ENCODE data around the gene VGLL1.

Gene VGLL1, protein sequence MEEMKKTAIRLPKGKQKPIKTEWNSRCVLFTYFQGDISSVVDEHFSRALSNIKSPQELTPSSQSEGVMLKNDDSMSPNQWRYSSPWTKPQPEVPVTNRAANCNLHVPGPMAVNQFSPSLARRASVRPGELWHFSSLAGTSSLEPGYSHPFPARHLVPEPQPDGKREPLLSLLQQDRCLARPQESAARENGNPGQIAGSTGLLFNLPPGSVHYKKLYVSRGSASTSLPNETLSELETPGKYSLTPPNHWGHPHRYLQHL

DNA sequence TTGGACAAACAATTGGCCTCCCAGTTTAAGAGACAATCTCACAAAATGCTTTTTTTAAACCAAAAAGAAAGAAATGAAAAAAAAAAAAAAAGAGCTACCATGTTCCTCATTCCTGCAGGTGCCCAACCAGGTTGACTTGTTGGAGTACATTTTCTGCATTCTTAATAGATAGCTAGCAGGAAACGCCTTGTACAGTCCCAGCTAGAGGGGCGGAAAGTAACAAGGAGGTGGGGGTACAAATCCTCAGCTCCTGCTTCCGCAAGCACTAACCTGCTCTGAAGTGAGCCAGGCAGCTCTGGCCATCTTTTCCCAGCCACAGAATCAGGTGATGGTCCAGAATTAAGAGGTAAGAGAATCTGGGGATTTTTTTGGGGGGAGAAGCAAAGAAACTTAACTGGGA, at the start of gene VGLL1:
Gene VGLL1, plus strand, starts transcription at position 265 of the 400 bp plus-strand sequence. CDS start 3,806 bp downstream, outside the sequence.
- no peak for DNase-seq (ENCODE audit: low read depth)

DNA sequence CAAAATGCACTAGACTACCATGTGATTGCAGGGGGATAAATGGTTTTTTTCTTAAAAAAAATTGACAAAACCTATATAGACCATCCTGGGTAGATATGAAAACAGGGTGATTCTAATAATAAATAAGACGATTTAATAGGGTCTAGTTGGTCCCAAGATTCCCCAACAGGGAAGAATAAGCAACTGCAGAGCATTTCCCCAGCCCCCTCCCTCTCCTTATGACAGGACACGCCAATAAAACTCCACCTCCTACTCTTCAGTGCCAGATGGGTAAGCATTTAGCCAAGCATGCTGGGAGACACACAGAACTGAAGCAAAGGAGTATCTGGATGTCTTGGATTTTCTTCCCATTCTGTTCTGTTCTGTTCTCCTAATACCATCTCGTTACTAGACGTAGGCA, 44.4 kb upstream of the VGLL1 start, which contains the start of gene BRS3:
Gene BRS3, plus strand, starts transcription at position 301 of the 400 bp plus-strand sequence. CDS start 168 bp downstream, outside the sequence.
- no peak for DNase-seq (ENCODE audit: low read depth)

DNA sequence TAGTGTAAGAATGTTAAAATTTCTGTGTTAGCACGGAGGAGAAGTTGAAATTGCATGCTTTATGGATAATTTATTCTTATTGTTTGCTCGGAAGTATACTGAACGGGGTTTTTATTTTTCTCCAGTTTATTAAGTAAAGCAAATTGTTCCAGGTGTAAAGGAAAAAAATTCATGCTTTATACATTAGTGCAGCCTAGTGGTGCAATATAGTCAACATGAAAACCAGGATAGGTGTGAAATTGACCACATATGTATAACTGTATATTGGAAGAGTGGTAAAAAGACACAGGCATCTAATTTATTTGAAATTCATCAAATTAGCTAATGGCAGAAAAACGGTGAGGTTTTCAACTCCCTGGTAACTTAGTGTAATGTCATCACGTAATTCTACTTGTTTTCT, 43.3 kb upstream of the VGLL1 start:
- DNase-seq (ENCODE audit: low read depth) = no peak

DNA sequence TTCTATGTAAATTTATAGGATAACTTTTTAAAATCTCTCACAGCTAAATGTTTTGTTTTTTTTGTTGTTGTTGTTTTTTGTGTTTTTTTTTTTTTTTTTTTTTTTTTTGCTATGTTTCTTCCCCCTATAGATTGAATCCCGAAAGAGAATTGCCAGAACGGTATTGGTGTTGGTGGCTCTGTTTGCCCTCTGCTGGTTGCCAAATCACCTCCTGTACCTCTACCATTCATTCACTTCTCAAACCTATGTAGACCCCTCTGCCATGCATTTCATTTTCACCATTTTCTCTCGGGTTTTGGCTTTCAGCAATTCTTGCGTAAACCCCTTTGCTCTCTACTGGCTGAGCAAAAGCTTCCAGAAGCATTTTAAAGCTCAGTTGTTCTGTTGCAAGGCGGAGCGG, 40.2 kb upstream of the VGLL1 start:
- no peak for DNase-seq (ENCODE audit: low read depth)

DNA sequence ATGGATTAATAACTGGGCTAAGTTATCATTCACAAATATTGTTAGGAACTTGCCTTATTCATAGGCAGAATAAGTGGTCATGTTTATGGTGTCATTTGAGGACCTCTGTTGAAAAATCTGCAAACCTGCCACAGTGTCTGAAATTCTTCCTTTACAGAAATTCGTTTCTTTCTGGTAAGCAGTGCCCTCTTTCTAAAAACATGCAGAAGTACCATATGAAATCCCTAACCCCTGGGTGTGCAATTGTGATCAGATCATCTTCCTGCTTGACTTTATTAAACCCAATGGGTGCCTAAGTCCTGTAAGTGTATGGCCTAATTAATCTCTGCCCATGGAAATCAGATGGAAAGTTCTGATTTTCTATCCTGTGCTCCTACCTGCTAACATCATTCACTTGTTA, 39.0 kb upstream of the VGLL1 start:
- no peak for DNase-seq (ENCODE audit: low read depth)

DNA sequence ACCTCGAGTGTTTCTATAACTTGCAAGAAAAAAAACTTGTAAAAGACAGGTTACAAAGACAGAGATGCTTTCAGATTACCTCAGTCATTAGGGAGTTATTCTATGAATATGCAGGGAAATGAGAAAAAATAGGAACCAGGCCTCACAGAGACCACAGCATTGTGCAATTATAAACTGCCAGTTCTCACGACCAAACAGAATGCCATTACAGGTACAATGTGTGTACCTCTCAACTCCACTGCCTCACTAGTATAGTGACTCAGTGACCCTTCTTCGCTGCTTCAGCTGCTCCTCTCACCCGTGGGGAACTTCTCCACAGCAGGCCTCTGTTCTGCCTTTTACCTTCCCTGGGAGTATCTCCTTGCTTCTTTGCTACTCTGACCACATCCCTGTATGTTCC, 37.0 kb upstream of the VGLL1 start:
- DNase-seq (ENCODE audit: low read depth) = no peak

DNA sequence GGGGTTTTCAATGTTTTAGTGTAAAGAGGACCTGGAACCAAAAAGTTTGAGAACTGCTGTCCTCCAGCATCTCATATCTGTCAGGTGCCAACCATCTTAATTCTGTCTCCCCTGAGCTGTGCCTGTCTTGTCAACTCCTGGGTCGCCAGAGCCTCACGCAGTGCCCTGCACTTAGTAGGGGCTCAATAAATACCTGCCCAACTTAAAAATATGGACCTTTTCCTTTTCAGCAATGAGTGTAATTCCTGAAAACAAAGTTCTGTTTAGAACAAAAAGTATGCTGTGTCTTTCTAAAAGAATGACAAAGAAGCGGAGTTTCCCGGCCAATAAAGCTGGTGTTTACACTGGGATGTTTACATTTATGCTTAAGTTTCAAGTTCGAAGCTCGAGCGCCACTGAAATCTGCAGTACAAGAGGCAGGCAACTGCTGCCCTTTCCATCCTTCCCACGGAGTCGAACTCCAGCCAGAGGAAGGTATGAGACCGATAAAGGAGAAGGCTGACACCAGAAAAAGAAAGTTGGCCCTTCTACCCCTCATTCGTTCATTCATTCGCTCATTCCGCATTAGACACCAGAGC, 35.7 kb upstream of the VGLL1 start:
- DNase-seq (ENCODE audit: low read depth) = no peak

DNA sequence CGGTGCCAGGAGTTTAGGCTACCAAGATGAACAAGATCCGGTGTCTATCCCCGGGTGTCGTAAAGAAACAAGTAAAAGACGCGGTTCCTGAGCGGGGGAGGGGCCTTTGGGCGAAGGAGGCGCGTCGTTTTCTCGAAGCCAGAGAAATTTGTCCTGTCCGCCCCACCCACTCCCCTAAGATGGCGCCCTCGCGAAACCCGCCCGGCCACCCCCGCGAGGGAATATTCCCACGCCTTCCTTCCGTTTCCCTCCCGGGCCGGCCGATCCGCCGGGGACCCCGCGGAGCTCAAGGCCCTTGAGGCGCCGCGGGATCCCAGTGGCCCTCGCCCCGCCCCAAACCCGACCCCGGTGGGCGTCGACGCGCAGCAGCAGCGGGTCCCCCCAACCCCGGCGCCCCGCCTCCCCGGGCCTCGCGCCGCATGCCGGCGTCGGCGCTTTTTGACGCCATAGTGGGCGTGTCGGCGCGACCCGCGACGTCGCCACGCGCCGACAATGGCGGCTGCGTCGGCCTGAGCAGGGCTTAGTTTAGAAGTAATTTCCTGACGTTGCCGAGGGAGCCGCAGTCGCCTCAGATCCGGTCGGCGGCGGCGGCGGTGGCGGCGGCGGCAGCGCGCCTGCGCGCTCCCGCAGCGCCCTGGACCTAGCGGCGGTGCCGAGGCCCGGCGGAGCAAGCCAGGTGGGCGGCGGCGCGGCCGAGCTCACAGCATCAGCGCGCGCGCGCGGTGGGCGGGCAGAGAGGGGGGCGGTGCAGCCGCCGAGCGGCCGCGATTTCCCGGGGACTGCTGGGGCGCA, 35.1 kb upstream of the VGLL1 start:
- peak; percentile 69 for DNase-seq (ENCODE audit: low read depth)

DNA sequence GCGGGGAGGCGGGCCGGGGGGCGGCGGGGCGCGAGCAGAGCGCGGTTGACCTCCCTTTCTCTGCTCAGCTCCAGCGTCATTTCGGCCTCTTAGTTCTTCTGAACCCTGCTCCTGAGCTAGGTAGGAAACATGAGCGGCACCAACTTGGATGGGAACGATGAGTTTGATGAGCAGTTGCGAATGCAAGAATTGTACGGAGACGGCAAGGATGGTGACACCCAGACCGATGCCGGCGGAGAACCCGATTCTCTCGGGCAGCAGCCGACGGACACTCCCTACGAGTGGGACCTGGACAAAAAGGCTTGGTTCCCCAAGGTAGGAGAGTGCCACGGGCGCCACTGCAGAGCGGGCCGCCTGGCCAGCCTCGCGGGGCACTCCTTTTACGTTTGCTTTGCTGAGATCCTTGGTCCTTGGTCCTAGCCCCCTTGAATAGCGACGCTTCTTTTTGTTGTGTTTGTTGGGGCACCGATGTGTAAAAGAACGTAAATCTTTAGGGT, 34.4 kb upstream of the VGLL1 start, which contains the start of gene HTATSF1:
Gene HTATSF1, plus strand, starts transcription at position 37 of the 497 bp plus-strand sequence. Its CDS starts 93 bp downstream, at position 130.
- DNase-seq (ENCODE audit: low read depth) = no peak

DNA sequence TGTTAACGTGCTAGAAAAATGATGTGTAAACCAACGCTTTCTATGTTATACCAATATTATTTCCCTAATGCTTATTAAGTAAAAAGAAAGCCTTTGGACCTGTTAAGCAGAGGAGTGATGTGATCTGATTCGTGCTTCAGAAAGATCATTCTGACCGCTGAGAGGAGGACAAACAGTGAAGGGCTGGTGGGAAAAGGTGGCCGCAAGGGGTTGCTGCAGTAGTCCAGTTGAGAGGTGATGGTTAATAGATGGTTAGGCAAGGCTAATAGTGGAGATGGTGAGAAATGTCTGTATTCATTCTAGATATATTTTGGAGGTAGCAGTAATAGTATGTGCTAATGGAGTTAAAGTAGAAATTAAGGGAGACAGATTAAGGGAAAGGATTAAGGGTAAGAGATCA, 12.9 kb upstream of the VGLL1 start:
- DNase-seq (ENCODE audit: low read depth) = no peak

DNA sequence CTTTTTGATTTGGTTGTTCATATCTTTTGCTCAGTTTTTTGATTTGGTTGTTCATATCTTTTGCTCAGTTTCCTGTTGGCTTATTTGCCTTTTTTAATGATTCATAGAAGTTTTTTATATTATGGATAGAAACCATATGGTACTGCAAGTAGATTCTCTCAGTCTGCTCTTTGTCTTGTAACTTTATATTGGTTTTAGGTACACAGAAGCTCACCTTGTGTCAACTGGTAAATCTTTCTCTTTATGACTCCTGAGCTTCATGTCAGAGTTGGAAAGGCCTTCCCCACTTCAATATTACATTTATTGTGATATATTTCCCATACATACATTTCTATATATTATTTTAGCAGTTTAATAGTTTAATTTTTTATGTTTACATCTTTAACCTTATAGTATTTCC, 8.2 kb upstream of the VGLL1 start:
- no peak for DNase-seq (ENCODE audit: low read depth)

DNA sequence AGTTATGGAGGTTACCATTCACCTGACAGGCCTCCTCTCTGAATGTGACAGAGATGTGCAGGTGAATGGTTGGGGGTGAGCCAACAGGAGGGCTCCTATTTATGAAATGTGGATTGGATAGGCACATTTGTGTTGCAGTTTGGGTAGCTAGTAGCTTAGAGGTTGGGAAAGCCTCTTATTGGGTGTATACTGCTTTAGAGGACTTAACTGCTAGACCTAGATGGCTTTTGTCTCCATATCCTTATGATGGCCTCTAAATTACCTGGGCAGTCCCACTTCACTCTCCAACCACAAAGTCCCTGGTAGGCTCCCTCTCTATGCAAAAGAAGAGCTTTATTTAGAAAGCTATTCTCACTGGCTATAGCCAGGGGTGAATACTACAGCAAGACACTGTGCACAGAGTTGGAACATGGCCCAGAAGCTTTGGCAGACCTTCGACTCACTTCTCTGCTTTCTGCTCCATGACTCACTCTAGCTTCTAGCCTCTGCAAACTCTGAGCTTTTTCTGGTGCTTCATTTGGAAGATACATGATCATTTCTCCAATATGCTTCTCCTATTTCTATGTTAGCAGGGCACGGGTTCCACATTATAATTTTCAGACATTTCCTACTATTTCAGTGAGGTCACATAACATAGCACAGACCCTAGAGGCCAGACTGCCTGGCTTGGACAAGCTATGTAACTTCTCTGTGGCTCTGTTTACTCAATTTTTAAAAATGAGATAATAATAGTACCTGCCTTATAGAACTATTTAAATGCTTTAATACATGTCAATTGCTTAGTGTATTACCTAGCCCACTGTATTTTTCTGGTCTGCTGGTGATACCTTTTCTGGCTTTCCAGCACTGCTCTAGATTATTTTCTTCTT, 6.0 kb upstream of the VGLL1 start:
- no peak for DNase-seq (ENCODE audit: low read depth)

DNA sequence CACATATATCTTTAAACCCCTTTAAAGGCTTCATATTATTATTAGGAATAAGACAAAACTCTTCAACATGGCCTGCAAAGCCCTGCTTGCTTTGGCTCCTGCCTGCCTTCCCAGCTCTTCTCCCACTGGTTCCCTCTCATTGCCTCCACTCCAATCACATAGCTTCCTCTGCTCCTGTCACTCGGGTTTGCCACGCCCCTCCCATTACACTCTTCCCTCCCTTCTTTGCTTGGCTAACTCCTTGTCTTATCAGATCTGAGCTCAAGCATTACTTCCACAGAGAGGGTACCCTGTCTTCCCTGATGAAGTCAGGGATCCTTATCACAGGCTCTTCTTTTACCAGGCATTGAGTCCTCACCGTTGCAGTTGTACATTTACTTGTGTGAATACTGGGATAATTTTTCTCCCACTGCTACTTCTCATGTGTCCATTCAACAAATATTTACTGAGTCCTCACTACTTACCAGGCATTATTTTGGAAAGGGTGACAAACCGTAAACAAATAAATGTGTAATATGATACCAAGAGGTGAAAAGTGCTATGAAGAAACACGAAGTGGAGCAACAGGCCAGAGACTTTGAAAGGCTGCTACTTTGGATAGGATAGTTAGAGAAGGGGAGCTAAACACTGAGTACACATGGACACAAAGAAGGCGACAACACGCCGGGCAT, 3.2 kb upstream of the VGLL1 start:
- no peak for DNase-seq (ENCODE audit: low read depth)

DNA sequence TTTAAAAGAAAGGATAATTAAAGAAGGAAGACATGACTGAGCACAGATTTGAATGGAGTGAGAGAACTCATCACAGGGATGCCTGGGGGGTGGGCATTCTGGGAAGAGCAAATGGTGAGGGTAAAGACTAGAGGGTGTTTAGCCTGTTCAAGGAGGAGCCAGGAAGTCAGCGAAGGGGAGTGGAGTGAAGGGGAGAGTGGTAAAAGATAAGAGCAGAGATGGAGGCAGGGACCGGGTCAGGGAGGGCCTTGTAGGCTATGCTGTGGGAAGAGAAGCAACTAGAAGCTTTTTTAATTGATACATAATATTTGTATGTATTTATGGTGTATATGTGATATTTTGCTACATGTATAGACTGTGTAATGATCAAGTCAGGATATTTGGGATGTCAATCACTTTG, 2.2 kb upstream of the VGLL1 start:
- no peak for DNase-seq (ENCODE audit: low read depth)

DNA sequence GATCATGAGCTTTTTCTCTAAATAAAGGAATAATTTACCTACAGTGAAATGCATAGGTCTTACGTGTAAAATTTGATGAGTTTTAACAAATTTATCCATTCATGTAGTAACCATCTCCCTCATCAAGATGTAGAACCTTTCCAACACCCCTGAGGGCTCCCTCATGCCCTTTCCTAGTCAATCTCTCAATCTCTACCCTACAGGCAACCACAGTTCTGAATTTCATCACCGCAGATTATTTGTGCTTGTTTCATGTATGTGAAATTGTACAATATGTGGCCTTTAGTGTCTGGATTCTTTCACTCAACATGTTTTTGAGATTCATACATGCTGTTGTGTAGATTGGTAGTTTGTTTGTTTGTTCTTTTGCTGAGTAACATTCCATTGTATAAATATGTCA, 2.1 kb downstream of the VGLL1 start:
- DNase-seq (ENCODE audit: low read depth) = no peak

DNA sequence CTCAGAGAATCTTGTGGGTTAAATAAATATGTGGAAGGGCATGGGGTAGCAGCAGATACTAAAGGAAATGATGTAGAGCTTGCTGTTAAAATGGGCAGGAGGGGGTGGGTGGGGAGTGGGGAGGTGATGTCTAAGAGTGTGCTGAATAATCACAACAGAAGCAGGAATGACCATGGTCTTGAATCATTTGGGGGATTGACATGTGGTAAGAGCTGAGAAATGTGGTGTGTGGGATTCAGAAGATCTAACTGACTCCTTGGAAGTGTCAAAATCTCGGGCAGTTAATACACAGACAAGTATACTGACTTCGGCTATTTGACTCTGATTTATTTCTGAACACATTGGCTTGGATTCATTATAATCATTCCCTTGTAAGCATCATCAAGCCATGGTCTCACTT, 6.8 kb downstream of the VGLL1 start:
- DNase-seq (ENCODE audit: low read depth) = no peak

DNA sequence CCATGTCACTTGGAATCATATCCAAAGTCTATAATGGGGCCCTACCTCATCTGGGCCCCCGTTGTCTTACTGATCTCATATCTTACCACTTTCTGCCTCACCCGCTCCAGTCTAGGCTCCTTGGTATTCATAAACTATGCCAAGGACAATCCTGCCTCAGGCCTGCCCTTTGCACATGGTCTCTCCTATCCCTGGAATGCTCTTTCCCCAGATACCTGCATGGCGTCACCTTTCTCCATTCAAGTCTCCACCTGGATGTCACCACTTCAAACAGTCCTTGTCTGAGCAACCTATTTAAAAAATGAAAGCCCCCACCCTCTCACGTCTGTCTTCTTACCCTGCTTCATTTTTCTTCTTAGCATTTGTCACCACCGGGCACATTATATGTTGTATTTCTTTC, 8.2 kb downstream of the VGLL1 start:
- no peak for DNase-seq (ENCODE audit: low read depth)

DNA sequence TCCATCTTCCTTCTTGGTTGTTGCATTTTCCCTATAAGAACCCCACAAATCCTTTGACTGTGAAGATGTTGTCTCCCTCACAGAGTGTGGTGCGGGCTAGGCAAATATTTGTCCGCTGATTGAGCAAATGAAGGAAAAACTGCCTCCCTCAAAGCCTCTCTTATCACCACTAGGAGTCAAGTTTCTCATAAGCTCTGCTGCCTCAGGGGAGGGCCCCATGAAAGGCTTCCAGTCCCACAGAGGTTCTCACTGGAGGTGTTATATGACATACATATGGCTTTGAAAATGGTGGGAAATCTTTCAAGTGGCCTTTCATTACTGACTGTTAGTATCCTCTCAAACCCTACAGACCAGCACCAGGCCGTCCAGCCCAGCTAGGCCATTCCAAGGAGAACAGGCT, 9.3 kb downstream of the VGLL1 start:
- no peak for DNase-seq (ENCODE audit: low read depth)

DNA sequence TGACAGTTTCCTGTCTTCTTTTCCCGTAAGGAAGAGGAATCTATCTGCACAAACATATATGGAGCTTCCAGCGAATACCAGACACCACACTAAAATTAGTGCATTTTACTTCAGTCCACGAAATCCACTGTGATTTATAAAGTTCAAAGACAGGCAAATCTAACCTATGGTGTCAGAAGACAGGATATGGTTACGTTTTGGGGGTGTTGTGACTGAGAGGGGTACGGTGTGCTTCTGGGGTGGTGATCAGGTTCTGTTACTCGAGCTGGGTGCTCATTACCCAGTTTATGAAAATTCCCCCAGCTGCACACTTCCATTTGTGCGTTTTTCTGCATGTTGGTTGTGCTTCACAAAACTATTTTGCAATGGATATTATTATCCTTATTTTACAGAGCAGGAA, 10.3 kb downstream of the VGLL1 start:
- DNase-seq (ENCODE audit: low read depth) = no peak

DNA sequence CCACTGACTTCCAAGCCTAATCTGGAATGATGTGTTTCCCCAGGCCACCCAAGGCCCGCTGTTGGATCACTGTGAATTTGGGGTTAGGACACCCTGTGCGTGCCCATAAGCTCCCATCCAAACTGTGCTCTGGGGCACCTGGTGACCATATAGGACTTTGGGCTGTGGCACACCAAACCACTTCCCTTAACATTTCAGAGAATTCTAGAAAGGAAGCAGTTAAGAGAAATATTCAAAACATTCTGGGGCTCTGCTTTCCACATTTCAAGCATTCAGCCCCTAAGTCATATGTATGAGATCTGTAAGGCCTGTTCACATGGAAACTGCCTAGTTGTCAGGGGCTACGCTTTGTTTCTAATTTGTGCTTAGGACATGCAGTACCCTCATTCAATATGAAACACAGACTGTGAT, 14.4 kb downstream of the VGLL1 start:
- DNase-seq (ENCODE audit: low read depth) = no peak

DNA sequence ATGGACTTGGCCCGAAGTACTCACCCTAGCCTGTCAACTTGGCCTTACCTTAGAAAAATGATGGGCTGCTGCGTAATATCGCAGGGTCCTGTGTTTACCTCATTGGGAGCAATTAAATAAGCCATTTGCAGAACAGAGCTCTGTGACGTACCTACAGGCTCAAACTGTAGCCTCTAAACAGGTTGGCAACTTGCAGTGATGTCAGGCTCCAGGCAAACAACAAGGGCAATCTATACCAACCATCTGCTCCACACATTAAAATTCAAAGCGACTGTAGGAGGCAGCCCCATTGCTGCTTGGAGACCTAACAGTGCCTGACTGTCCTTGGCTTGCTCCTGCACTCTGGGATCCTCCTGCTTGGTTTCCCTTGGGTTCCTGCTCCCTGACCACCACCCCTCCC, 17.2 kb downstream of the VGLL1 start:
- DNase-seq (ENCODE audit: low read depth) = no peak

All from stimulated activated CD8-positive, alpha-beta memory T cell treated with anti-CD3 and anti-CD28 coated beads, Interleukin-12 subunit alpha, Interleukin-12 subunit beta, amount 100 ng/mL, for 1 hour (primary cell).